GM12878 (cell line): ENCODE results near the gene MYO18B. TPM values are rescaled to one million over a fixed set of nuclear protein-coding genes. Genes with fewer than 3 reads are reported as not detected.

Experiments
- ATAC-seq: fragments of 200-7000 bp; cut with Tn5 transposase; 3 replicates; pipeline ENCODE4 v1.9.1; 2020; ENCODE audit warnings: mild to moderate bottlenecking, moderate library complexity
- BruUV-seq: library from RNA; stranded (reverse); fragments of 400-500 nt; replicated peaks from 2 replicates; lab custom pipeline; 2021; lab: Mats Ljungman, UMichigan
- CTCF ChIA-PET: fragments of 300-600 bp; sonication (Branson Sonifier 250); formaldehyde crosslinking; extraction: SDS; loops from one replicate; lab custom pipeline; 2021; ENCODE audit warnings: inconsistent platforms; lab: Yijun Ruan, JAX
- POLR2A ChIA-PET: fragments of 350-600 bp; formaldehyde crosslinking; extraction: SDS; loops from one replicate; lab custom pipeline; 2021; ENCODE audit warnings: inconsistent platforms; lab: Charles Lee
- RAD21 ChIA-PET: fragments of 300-600 bp; sonication (Branson Sonifier 250); formaldehyde crosslinking; loops from one replicate; lab custom pipeline; 2023; ENCODE audit warnings: antibody characterized with exemption; ENCODE audit not compliant: unreplicated experiment; lab: Charles Lee
- SMC1A ChIA-PET: fragments of 300-600 bp; sonication (Branson Sonifier 250); formaldehyde crosslinking; loops from one replicate; lab custom pipeline; 2023; ENCODE audit not compliant: unreplicated experiment, uncharacterized antibody; lab: Charles Lee
- DNase-seq: peaks from one replicate; pipeline ENCODE4 v3.0.0-alpha.2; 2011; ENCODE audit warnings: low read depth, low spot score
- FAIRE-seq: peaks from 3 replicates; lab custom pipeline; 2011; peaks lifted over from hg19 to GRCh38; lab: Jason Lieb, UNC
- H2AFZ ChIP-seq: 2 replicates; pipeline ENCODE4 v1.6.0; 2011; ENCODE audit warnings: low read depth, low read length, control low read depth; ENCODE audit not compliant: control insufficient read depth
- H3K27ac ChIP-seq: 2 replicates; pipeline ENCODE4 v1.5.1; 2011; ENCODE audit warnings: control low read depth; ENCODE audit not compliant: control insufficient read depth, insufficient read depth
- H3K27me3 ChIP-seq, 2 experiments: replicated peaks in 1 of 2; 2 replicates each; pipeline versions ENCODE4 v1.6.0 to v1.6.1; 2011; ENCODE audit warnings: low read length in 1 of 2; ENCODE audit not compliant: control insufficient read depth in 2 of 2, insufficient read depth in 2 of 2
- H3K36me3 ChIP-seq, 2 experiments: 2 replicates each; pipeline ENCODE4 v1.5.1; 2011; ENCODE audit warnings: low read length in 1 of 2; ENCODE audit not compliant: control insufficient read depth in 2 of 2, insufficient read depth in 2 of 2
- H3K4me1 ChIP-seq: 2 replicates; pipeline ENCODE4 v1.6.1; 2011; ENCODE audit warnings: mild to moderate bottlenecking, low read length, moderate library complexity, mixed read lengths; ENCODE audit not compliant: control insufficient read depth, insufficient read depth
- H3K4me2 ChIP-seq: 2 replicates; pipeline ENCODE4 v1.6.0; 2011; ENCODE audit warnings: control low read depth; ENCODE audit not compliant: control insufficient read depth, insufficient read depth
- H3K4me3 ChIP-seq: fragments of 200-600 bp; sonication (generic); 2 replicates; pipeline ENCODE4 v1.5.1; 2016
- H3K79me2 ChIP-seq: 2 replicates; pipeline ENCODE4 v1.6.0; 2011; ENCODE audit warnings: low read length; ENCODE audit not compliant: control insufficient read depth, insufficient read depth
- H3K9ac ChIP-seq: 2 replicates; pipeline ENCODE4 v1.8.0; 2011; ENCODE audit warnings: low read length, control low read depth, mixed read lengths; ENCODE audit not compliant: control insufficient read depth, insufficient read depth
- H3K9me3 ChIP-seq: replicated peaks from 3 replicates; pipeline ENCODE4 v1.5.1; 2011; ENCODE audit warnings: mild to moderate bottlenecking, low read length; ENCODE audit not compliant: control insufficient read depth, insufficient read depth
- H4K20me1 ChIP-seq: 2 replicates; pipeline ENCODE4 v1.6.0; 2011; ENCODE audit not compliant: control insufficient read depth, insufficient read depth
- CBFB ChIP-seq: IDR thresholded peaks from 2 replicates; pipeline ENCODE4 v1.6.1; 2016; ENCODE audit warnings: antibody characterized with exemption, low read depth
- CEBPZ ChIP-seq: fragments of 150-350 bp; IDR thresholded peaks from 2 replicates; pipeline ENCODE4 v1.6.1; 2016; ENCODE audit warnings: low read depth, low read length
- CHD1 ChIP-seq: IDR thresholded peaks from 2 replicates; pipeline ENCODE4 v1.6.1; 2012; ENCODE audit warnings: low read depth, low read length, improper control_type of control experiment
- CHD4 ChIP-seq: fragments of 200-600 bp; sonication (generic); IDR thresholded peaks from 2 replicates; pipeline ENCODE4 v1.6.1; 2016; ENCODE audit warnings: mild to moderate bottlenecking
- POU2F2 ChIP-seq: IDR thresholded peaks from 3 replicates; pipeline ENCODE4 v1.6.1; 2011; ENCODE audit warnings: low read depth, mild to moderate bottlenecking, low read length, borderline replicate concordance
- RAD21 ChIP-seq: IDR thresholded peaks from 2 replicates; pipeline ENCODE4 v1.6.1; 2011; ENCODE audit warnings: mild to moderate bottlenecking, low read depth, low read length, moderate library complexity; ENCODE audit not compliant: insufficient read depth
- RAD51 ChIP-seq: fragments of 450-650 bp; IDR thresholded peaks from 2 replicates; pipeline ENCODE4 v1.6.1; 2016; ENCODE audit warnings: moderate library complexity, mild to moderate bottlenecking, inconsistent platforms
- SMAD5 ChIP-seq: IDR thresholded peaks from 2 replicates; pipeline ENCODE4 v1.6.1; 2016; ENCODE audit warnings: antibody characterized with exemption, low read depth
- SRF ChIP-seq, 2 experiments: IDR thresholded peaks; 2 replicates each; pipeline ENCODE4 v1.6.1; 2011; ENCODE audit warnings: low read depth in 2 of 2, low read length in 2 of 2, mild to moderate bottlenecking in 1 of 2, moderate library complexity in 1 of 2
- STAT3 ChIP-seq: IDR thresholded peaks from 2 replicates; pipeline ENCODE4 v1.6.1; 2011; ENCODE audit warnings: low read depth, low read length, improper control_type of control experiment
- TCF7 ChIP-seq: IDR thresholded peaks from 2 replicates; pipeline ENCODE4 v1.6.1; 2014; ENCODE audit warnings: antibody characterized with exemption, borderline replicate concordance
- USF1 ChIP-seq: IDR thresholded peaks from 2 replicates; pipeline ENCODE4 v1.6.1; 2011; ENCODE audit warnings: borderline replicate concordance, low read depth, mild to moderate bottlenecking, moderate library complexity, mixed read lengths, low read length; ENCODE audit not compliant: insufficient read depth; ENCODE audit errors: extremely low read length
- YY1 ChIP-seq: IDR thresholded peaks from 2 replicates; pipeline ENCODE4 v1.6.1; 2011; ENCODE audit warnings: low read depth, mild to moderate bottlenecking, low read length
- ZNF384 ChIP-seq: IDR thresholded peaks from 2 replicates; pipeline ENCODE4 v1.6.1; 2012; ENCODE audit warnings: low read depth, mild to moderate bottlenecking, low read length, improper control_type of control experiment, borderline replicate concordance
- WGBS: methylation state at CpG from one replicate; pipeline ENCODE4 v1.1.6; 2016; ENCODE audit warnings: low lambda C conversion rate; ENCODE audit not compliant: insufficient replicate concordance, insufficient coverage; ENCODE audit errors: missing lambda C conversion rate; 5-methylcytosine and 5-hydroxymethylcytosine counted together
- in situ Hi-C: fragments of 300-500 bp; cut with MboI; formaldehyde crosslinking; loops from 9 replicates; pipeline ENCODE4 v1.14.3; 2018; ENCODE audit warnings: mixed read lengths
- intact Hi-C: fragments of 100-400 bp; cut with micrococcal nuclease; formaldehyde crosslinking; loops from one replicate; pipeline ENCODE4 v1.14.2; 2022; ENCODE audit not compliant: unreplicated experiment
- polyA plus RNA-seq, 11 experiments: library from polyadenylated mRNA; depleted of rRNA in 4 of 11; unstranded in 6 of 11; stranded (reverse) in 5 of 11; fragments of >200 nt; fragmentation: Nextera tagmentation in 4 of 11; fragmentation: Illumina TruSeq in 1 of 11; extraction: Ambion mirVana in 4 of 11; extraction: Trizol in 1 of 11; gene quantifications; 1 replicate in 1 of 11; 2 replicates in 10 of 11; pipeline versions ENCODE4 v1.2.1 to v1.2.3, GENCODE V29; 2011 to 2016; ENCODE audit warnings: inconsistent platforms in 2 of 11, missing spikeins in 2 of 11, low read depth in 1 of 11
- total RNA-seq, 4 experiments: library from RNA; depleted of rRNA in 3 of 4; stranded (reverse); fragments of >200 nt in 3 of 4; fragmentation: Illumina TruSeq in 1 of 4; extraction: Trizol in 1 of 4; gene quantifications; 2 replicates each; pipeline versions ENCODE4 v1.2.1 to v1.2.3, GENCODE V29; 2013 to 2021

The MYO18B gene
- total and polyA plus RNA-seq, 10 of the 15 experiments (the other 5 are each of a cell fraction or from before 2014, with no cell fraction given) = 0.05 to 2.1 (median 0.51) TPM; not detected in 1

GRCh38 chr22:26008587-26008986, 266.6 kb downstream of the MYO18B start:
- SMC1A ChIA-PET = no interaction called here
- DNase-seq = no peak
- H3K4me1 ChIP-seq = no peaks in the 10 kb centered on the region
- POLR2A ChIA-PET = no interaction called here
- no peak overlapping the region for H3K27ac ChIP-seq
- ATAC-seq = no peak
- H3K4me3 ChIP-seq = no peak overlapping the region
- H3K4me2 ChIP-seq = no peak overlapping the region
- in situ Hi-C loops = no loop called here
- TF ChIP-seq STAT3 (no peak), YY1 (no peak), CHD4 (no peak), CHD1 (no peak), RAD21 (no peak), TCF7 (no peak), POU2F2 (no peak), CEBPZ (no peak), USF1 (no peak), ZNF384 (no peak), SMAD5 (no peak), SRF (IDR thresholded peaks at IDR 0.05; ENCODE audit: low read depth in 2 of 2, low read length in 2 of 2) (no peak), CBFB (no peak), RAD51 (no peak)
- CTCF ChIA-PET = no interaction called here
- BruUV-seq = no TSS peak
- no peak overlapping the region for H3K9ac ChIP-seq
- RAD21 ChIA-PET = no interaction called here
- H3K36me3 ChIP-seq = no peaks in the 10 kb centered on the region
- H4K20me1 ChIP-seq = no peaks in the 10 kb centered on the region
- no peak overlapping the region for H2AFZ ChIP-seq
- H3K9me3 ChIP-seq = no peaks in the 10 kb centered on the region
- FAIRE-seq = no peak
- WGBS = 42% methylated on average over 7 of the region's 7 CpGs
- H3K79me2 ChIP-seq = no peaks in the 10 kb centered on the region
- intact Hi-C loops = no loop called here
- no peaks in the 10 kb centered on the region for H3K27me3 ChIP-seq
